ENCODE measurements around the gene SRR.
"Not testable (repeated sequence)": the region's sequence is repeated elsewhere in the genome, so short reads cannot be mapped to it uniquely, and the experiment has no call there.

Gene SRR

GRCh38 chr17:2303204-2304188 is at the start of gene SRR, which contains the start of gene SMG6:
SRR (plus strand) TSS chr17:2303950; CDS start chr17:2315561, 11,611 bp downstream.
SMG6 (minus strand) TSS chr17:2303785; CDS start chr17:2303720, 65 bp downstream.
- peak; percentile 96 for DNase-seq (ENCODE audit: extremely low spot score)
- CTCF ChIA-PET = interaction anchor here (0.5 to 1.0 kb wide), 2 partner anchors 50 to 249 kb away, joined by 3 to 5 read pairs; partner anchors contain the start of gene HIC1
- POLR2A ChIA-PET = interaction anchor here (0.8 to 3.7 kb wide), 14 partner anchors 8 to 49 kb away, joined by 3 to 26 read pairs (median 4); partner anchors contain the start of gene TSR1
- TF ChIP-seq SUZ12 (IDR thresholded peaks at IDR 0.05) = no peak
- TF ChIP-seq L3MBTL2 (conservative IDR thresholded peaks at IDR 0.05) = 0 out of 2 replicates have a peak, but pooled peaks have one; percentile 45

- POLR2A ChIA-PET = interaction anchor here (0.5 kb wide), 1 partner anchor 95 kb away, joined by 3 read pairs; no protein-coding TSS in a partner anchor
- DNase-seq (ENCODE audit: extremely low spot score); CTCF ChIA-PET: not testable (repeated sequence)
These were observed 44.9 kb upstream of the SRR start for GRCh38 chr17:2258830-2259229.

GRCh38 chr17:2259769-2260536 is 43.8 kb upstream of the SRR start:
- POLR2A ChIA-PET = no interaction called here
- CTCF ChIA-PET = no interaction called here
- DNase-seq (ENCODE audit: extremely low spot score) = no peak
- TF ChIP-seq BHLHE40 (IDR thresholded peaks at IDR 0.05; ENCODE audit: borderline replicate concordance) (no peak), SUZ12 (IDR thresholded peaks at IDR 0.05) (no peak), FOXA1 (IDR thresholded peaks at IDR 0.05) (no peak), FOXK2 (IDR thresholded peaks at IDR 0.05) (no peak), TARDBP (IDR thresholded peaks at IDR 0.05) (no peak), SP1 (IDR thresholded peaks at IDR 0.05) (no peak), FOXM1 (IDR thresholded peaks at IDR 0.05; ENCODE audit: borderline replicate concordance) (no peak), PKNOX1 (IDR thresholded peaks at IDR 0.05) (no peak), NFRKB (IDR thresholded peaks at IDR 0.05) (no peak), ZNF384 (IDR thresholded peaks at IDR 0.05) (no peak), L3MBTL2 (conservative IDR thresholded peaks at IDR 0.05) (no peak), HDGF (IDR thresholded peaks at IDR 0.05; ENCODE audit: borderline replicate concordance) (no peak), CTBP1 (IDR thresholded peaks at IDR 0.05; ENCODE audit: borderline replicate concordance) (no peak), ELF4 (IDR thresholded peaks at IDR 0.05) (no peak)

- TF ChIP-seq FOXA1 (IDR thresholded peaks at IDR 0.05) = no peak
- no peak for TF ChIP-seq ZNF384 (IDR thresholded peaks at IDR 0.05)
- no peak for TF ChIP-seq BHLHE40 (IDR thresholded peaks at IDR 0.05; ENCODE audit: borderline replicate concordance)
- TF ChIP-seq PKNOX1 (IDR thresholded peaks at IDR 0.05) = no peak
- no peak for TF ChIP-seq SUZ12 (IDR thresholded peaks at IDR 0.05)
- TF ChIP-seq ARNT (IDR thresholded peaks at IDR 0.05) = no peak
- TF ChIP-seq SP1 (IDR thresholded peaks at IDR 0.05) = no peak
- no peak for TF ChIP-seq NFRKB (IDR thresholded peaks at IDR 0.05)
- no peak for TF ChIP-seq TARDBP (IDR thresholded peaks at IDR 0.05)
- TF ChIP-seq FOXK2 (IDR thresholded peaks at IDR 0.05) = no peak
- TF ChIP-seq CTBP1 (IDR thresholded peaks at IDR 0.05; ENCODE audit: borderline replicate concordance) = no peak
- no peak for TF ChIP-seq HDGF (IDR thresholded peaks at IDR 0.05; ENCODE audit: borderline replicate concordance)
- no peak for TF ChIP-seq FOXM1 (IDR thresholded peaks at IDR 0.05; ENCODE audit: borderline replicate concordance)
- no peak for TF ChIP-seq L3MBTL2 (conservative IDR thresholded peaks at IDR 0.05)
- no peak for TF ChIP-seq ELF4 (IDR thresholded peaks at IDR 0.05)
- no peak for DNase-seq (ENCODE audit: extremely low spot score)
- ChIA-PET CTCF (no interaction called here), POLR2A (no interaction called here)
These were observed 41.6 kb upstream of the SRR start for GRCh38 chr17:2262135-2262587.

- TF ChIP-seq SP1 (IDR thresholded peaks at IDR 0.05) (no peak), L3MBTL2 (conservative IDR thresholded peaks at IDR 0.05) (no peak), LEF1 (IDR thresholded peaks at IDR 0.05; ENCODE audit: borderline replicate concordance) (no peak), ZNF384 (IDR thresholded peaks at IDR 0.05) (no peak)
- ChIA-PET POLR2A (interaction anchor here (1.4 kb wide), 1 partner anchor 40 kb away, joined by 3 read pairs; the partner anchor contains the start of genes SMG6 and SRR), CTCF (interaction anchor here (0.6 kb wide), 1 partner anchor 262 kb away, joined by 3 read pairs; no protein-coding TSS in a partner anchor)
- DNase-seq (ENCODE audit: extremely low spot score) = no peak
These were observed 40.3 kb upstream of the SRR start for GRCh38 chr17:2263183-2264066.
